ENCODE results near the gene RGS6. TPM values are rescaled to one million over a fixed set of nuclear protein-coding genes. Genes with fewer than 3 reads are reported as not detected.

The RGS6 gene
- polyA plus RNA-seq, 4 donors: 0.82 to 1.6 (median 1.1) TPM

- no peak for DNase-seq (ENCODE audit: low read depth in 4 of 4, low spot score in 3 of 4)
Measured at GRCh38 chr14:72284176-72284575, 351.9 kb downstream of the RGS6 start.

- DNase-seq (ENCODE audit: low read depth in 4 of 4, low spot score in 3 of 4): no peak
Measured at GRCh38 chr14:72290241-72290640, 358.0 kb downstream of the RGS6 start.

GRCh38 chr14:72291908-72292688, 359.9 kb downstream of the RGS6 start:
- peak; percentile 44 to 52 (median 48) for DNase-seq (ENCODE audit: low read depth in 4 of 4, low spot score in 3 of 4)

GRCh38 chr14:72292689-72293024, 360.4 kb downstream of the RGS6 start:
- no peak for DNase-seq (ENCODE audit: low read depth in 4 of 4, low spot score in 3 of 4)

GRCh38 chr14:72301352-72301751, 369.1 kb downstream of the RGS6 start:
- DNase-seq (ENCODE audit: low read depth in 4 of 4, low spot score in 3 of 4): no peak

GRCh38 chr14:72303930-72304329, 371.7 kb downstream of the RGS6 start:
- no peak for DNase-seq (ENCODE audit: low read depth in 4 of 4, low spot score in 3 of 4)

GRCh38 chr14:72305561-72305960, 373.3 kb downstream of the RGS6 start:
- DNase-seq (ENCODE audit: low read depth in 4 of 4, low spot score in 3 of 4): no peak

GRCh38 chr14:72308967-72309485, 376.8 kb downstream of the RGS6 start:
- DNase-seq (ENCODE audit: low read depth in 4 of 4, low spot score in 3 of 4): no peak

- DNase-seq (ENCODE audit: low read depth in 4 of 4, low spot score in 3 of 4): no peak
Measured at GRCh38 chr14:72311116-72311515, 378.9 kb downstream of the RGS6 start.

- DNase-seq (ENCODE audit: low read depth in 4 of 4, low spot score in 3 of 4): no peak
Measured at GRCh38 chr14:72311516-72311915, 379.3 kb downstream of the RGS6 start.

GRCh38 chr14:72314808-72315435, 382.7 kb downstream of the RGS6 start:
- DNase-seq (ENCODE audit: low read depth in 4 of 4, low spot score in 3 of 4): no peak

- DNase-seq (ENCODE audit: low read depth in 4 of 4, low spot score in 3 of 4): no peak
Measured at GRCh38 chr14:72315714-72316113, 383.5 kb downstream of the RGS6 start.

GRCh38 chr14:72318648-72319047, 386.4 kb downstream of the RGS6 start:
- no peak for DNase-seq (ENCODE audit: low read depth in 4 of 4, low spot score in 3 of 4)

GRCh38 chr14:72332046-72332445, 399.8 kb downstream of the RGS6 start:
- no peak for DNase-seq (ENCODE audit: low read depth in 4 of 4, low spot score in 3 of 4)

GRCh38 chr14:72332871-72333270, 400.6 kb downstream of the RGS6 start:
- DNase-seq (ENCODE audit: low read depth in 4 of 4, low spot score in 3 of 4): no peak

- DNase-seq (ENCODE audit: low read depth in 4 of 4, low spot score in 3 of 4): no peak
Measured at GRCh38 chr14:72333357-72333756, 401.1 kb downstream of the RGS6 start.

GRCh38 chr14:72336311-72336980, 404.2 kb downstream of the RGS6 start:
- DNase-seq (ENCODE audit: low read depth in 4 of 4, low spot score in 3 of 4): no peak

- DNase-seq (ENCODE audit: low read depth in 4 of 4, low spot score in 3 of 4): no peak
Measured at GRCh38 chr14:72341237-72341636, 409.0 kb downstream of the RGS6 start.

GRCh38 chr14:72341686-72342085, 409.5 kb downstream of the RGS6 start:
- no peak for DNase-seq (ENCODE audit: low read depth in 4 of 4, low spot score in 3 of 4)

- DNase-seq (ENCODE audit: low read depth in 4 of 4, low spot score in 3 of 4): no peak
Measured at GRCh38 chr14:72347118-72347517, 414.9 kb downstream of the RGS6 start.

- DNase-seq (ENCODE audit: low read depth in 4 of 4, low spot score in 3 of 4): no peak
Measured at GRCh38 chr14:72350215-72350614, 418.0 kb downstream of the RGS6 start.

- DNase-seq (ENCODE audit: low read depth in 4 of 4, low spot score in 3 of 4): no peak
Measured at GRCh38 chr14:72352012-72352411, 419.8 kb downstream of the RGS6 start.

Measured in right renal pelvis (tissue), 4 donors.